Measurements from ENCODE around the gene LRRC46.
A peak's percentile ranks its signal among the peaks of the same experiment; 100 is the strongest.

Gene LRRC46

GRCh38 chr17:47831003-47831933 is at the start of gene LRRC46, which contains the start of gene MRPL10:
Gene LRRC46 (plus strand): TSS chr17:47831670. CDS start chr17:47831990, 320 bp downstream.
Gene MRPL10 (minus strand): TSS chr17:47831541. CDS start chr17:47831511, 30 bp downstream.
- H3K27me3 ChIP-seq (ENCODE audit: insufficient read depth, low read length), result no peaks in the 10 kb centered on the region
- H3K9me3 ChIP-seq (ENCODE audit: low read length), result no peaks in the 10 kb centered on the region
- peak within 1 kb of the TSS; percentile 93 for H3K4me3 ChIP-seq (ENCODE audit: low read depth, low read length, poor library complexity, severe bottlenecking)
- H3K4me2 ChIP-seq (ENCODE audit: low read length), result peak within 1 kb of the TSS; percentile 92
- peak within 1 kb of the TSS; percentile 34 for H3K27ac ChIP-seq (ENCODE audit: low read depth, low read length, poor library complexity, severe bottlenecking)
- no peak for TF ChIP-seq EZH2 (IDR thresholded peaks at IDR 0.05; ENCODE audit: borderline replicate concordance, low read length)
- TF ChIP-seq, protein P1, sequence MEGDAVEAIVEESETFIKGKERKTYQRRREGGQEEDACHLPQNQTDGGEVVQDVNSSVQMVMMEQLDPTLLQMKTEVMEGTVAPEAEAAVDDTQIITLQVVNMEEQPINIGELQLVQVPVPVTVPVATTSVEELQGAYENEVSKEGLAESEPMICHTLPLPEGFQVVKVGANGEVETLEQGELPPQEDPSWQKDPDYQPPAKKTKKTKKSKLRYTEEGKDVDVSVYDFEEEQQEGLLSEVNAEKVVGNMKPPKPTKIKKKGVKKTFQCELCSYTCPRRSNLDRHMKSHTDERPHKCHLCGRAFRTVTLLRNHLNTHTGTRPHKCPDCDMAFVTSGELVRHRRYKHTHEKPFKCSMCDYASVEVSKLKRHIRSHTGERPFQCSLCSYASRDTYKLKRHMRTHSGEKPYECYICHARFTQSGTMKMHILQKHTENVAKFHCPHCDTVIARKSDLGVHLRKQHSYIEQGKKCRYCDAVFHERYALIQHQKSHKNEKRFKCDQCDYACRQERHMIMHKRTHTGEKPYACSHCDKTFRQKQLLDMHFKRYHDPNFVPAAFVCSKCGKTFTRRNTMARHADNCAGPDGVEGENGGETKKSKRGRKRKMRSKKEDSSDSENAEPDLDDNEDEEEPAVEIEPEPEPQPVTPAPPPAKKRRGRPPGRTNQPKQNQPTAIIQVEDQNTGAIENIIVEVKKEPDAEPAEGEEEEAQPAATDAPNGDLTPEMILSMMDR (IDR thresholded peaks at IDR 0.05; ENCODE audit: low read length), result peak; percentile 52; the same call in 1 of the 2 replicates
- peaks cover 6% of the 10 kb centered on the region for H3K79me2 ChIP-seq (ENCODE audit: insufficient read depth, low read length)
- H4K20me1 ChIP-seq (ENCODE audit: insufficient read depth, low read length), result no peaks in the 10 kb centered on the region
- H2AFZ ChIP-seq (ENCODE audit: low read length), result 0 out of 2 replicates have a peak within 1 kb of the TSS, but pooled peaks have one; percentile 52
- peak within 1 kb of the TSS; percentile 83 for H3K9ac ChIP-seq (ENCODE audit: low read length)
- peaks cover 21% of the 10 kb centered on the region for H3K36me3 ChIP-seq (ENCODE audit: insufficient read depth, low read length)
- H3F3A ChIP-seq (ENCODE audit: insufficient read depth, low read length), result no peaks in the 10 kb centered on the region
- H3K9me2 ChIP-seq (ENCODE audit: low read depth, low read length), result no peaks in the 10 kb centered on the region
- H3K4me1 ChIP-seq (ENCODE audit: insufficient read depth, low read length, severe bottlenecking), result peaks cover 22% of the 10 kb centered on the region

- Histone ChIP-seq H2AFZ (ENCODE audit: low read length) (no peak overlapping the region), H3K4me3 (ENCODE audit: low read depth, low read length, poor library complexity, severe bottlenecking) (no peak overlapping the region)
Measured at GRCh38 chr17:47785538-47786123, 45.8 kb upstream of the LRRC46 start.

More at GRCh38 chr17:47785538-47786123, 45.8 kb upstream of the LRRC46 start:
- H3K9me2 ChIP-seq (ENCODE audit: low read depth, low read length), result no peaks in the 10 kb centered on the region
- no peaks in the 10 kb centered on the region for H3F3A ChIP-seq (ENCODE audit: insufficient read depth, low read length)
- H3K79me2 ChIP-seq (ENCODE audit: insufficient read depth, low read length), result no peaks in the 10 kb centered on the region
- no peaks in the 10 kb centered on the region for H3K9me3 ChIP-seq (ENCODE audit: low read length)
- H3K27me3 ChIP-seq (ENCODE audit: insufficient read depth, low read length), result no peaks in the 10 kb centered on the region
- no peaks in the 10 kb centered on the region for H4K20me1 ChIP-seq (ENCODE audit: insufficient read depth, low read length)
- no peak overlapping the region for H3K9ac ChIP-seq (ENCODE audit: low read length)
- no peak for TF ChIP-seq EZH2 (IDR thresholded peaks at IDR 0.05; ENCODE audit: borderline replicate concordance, low read length)
- TF ChIP-seq, protein P1 (IDR thresholded peaks at IDR 0.05; ENCODE audit: low read length), result no peak
- no peaks in the 10 kb centered on the region for H3K36me3 ChIP-seq (ENCODE audit: insufficient read depth, low read length)
- H3K27ac ChIP-seq (ENCODE audit: low read depth, low read length, poor library complexity, severe bottlenecking), result no peak overlapping the region
- no peaks in the 10 kb centered on the region for H3K4me1 ChIP-seq (ENCODE audit: insufficient read depth, low read length, severe bottlenecking)
- no peak overlapping the region for H3K4me2 ChIP-seq (ENCODE audit: low read length)
